NCI-H128 (cell line): ENCODE data around the gene PLPPR1.

Experiments
- DNase-seq: peaks from one replicate; lab custom pipeline; 2025; ENCODE audit not compliant: unreplicated experiment; lab: John Stamatoyannopoulos, UW

PLPPR1 gene

GRCh38 chr9:101372327-101373118 is 344.0 kb downstream of the PLPPR1 start:
- DNase-seq: no peak
